ENCODE results near the gene PLS3.
"Not testable (repeated sequence)": the region's sequence is repeated elsewhere in the genome, so short reads cannot be mapped to it uniquely, and the experiment has no call there.

PLS3 gene, protein sequence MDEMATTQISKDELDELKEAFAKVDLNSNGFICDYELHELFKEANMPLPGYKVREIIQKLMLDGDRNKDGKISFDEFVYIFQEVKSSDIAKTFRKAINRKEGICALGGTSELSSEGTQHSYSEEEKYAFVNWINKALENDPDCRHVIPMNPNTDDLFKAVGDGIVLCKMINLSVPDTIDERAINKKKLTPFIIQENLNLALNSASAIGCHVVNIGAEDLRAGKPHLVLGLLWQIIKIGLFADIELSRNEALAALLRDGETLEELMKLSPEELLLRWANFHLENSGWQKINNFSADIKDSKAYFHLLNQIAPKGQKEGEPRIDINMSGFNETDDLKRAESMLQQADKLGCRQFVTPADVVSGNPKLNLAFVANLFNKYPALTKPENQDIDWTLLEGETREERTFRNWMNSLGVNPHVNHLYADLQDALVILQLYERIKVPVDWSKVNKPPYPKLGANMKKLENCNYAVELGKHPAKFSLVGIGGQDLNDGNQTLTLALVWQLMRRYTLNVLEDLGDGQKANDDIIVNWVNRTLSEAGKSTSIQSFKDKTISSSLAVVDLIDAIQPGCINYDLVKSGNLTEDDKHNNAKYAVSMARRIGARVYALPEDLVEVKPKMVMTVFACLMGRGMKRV

GRCh38 chrX:115560978-115561604, at the start of gene PLS3:
Gene PLS3 (plus strand): TSS chrX:115561174. CDS start chrX:115610251, 49,077 bp downstream.
- no peak for DNase-seq

DNA sequence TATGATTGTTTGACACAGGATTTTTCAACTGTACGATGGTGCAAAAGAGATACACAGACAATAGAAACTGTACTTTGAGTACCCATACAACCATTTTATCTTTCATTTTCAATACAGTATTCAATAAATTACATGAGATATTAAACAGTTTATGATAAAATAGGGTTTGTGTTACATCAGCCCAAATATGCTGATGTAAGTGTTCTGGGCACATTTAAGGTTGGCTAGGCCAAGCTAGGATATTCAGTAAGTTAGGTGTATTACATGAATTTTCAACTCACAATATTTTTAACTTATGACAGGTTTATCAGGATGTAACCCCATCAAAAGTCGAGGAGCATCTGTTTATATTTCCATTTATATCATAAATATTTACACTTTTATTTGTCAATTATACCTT, 42.9 kb upstream of the PLS3 start:
- DNase-seq = no peak

DNA sequence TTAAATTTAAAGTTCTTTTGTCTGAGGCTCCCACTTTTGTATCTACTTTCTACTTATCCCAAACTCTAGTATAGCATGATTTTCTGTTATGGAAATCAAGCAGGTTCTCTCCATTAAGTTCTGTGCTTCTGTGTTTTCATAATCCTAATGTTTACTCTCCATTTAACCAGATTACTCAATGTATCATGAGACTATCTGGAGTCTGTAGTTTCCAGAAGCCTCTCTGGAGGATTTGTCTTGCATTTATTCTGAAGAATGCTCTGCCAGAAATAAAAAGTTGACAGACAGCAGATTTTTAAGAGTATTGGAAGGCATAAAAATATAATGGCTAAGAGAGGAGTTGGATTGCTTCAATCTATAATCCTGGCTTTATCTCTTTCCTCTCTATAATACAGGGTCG, 39.2 kb upstream of the PLS3 start:
- no peak for DNase-seq

- DNase-seq = no peak
Measured at GRCh38 chrX:115522952-115523351, 38.0 kb upstream of the PLS3 start.

DNA sequence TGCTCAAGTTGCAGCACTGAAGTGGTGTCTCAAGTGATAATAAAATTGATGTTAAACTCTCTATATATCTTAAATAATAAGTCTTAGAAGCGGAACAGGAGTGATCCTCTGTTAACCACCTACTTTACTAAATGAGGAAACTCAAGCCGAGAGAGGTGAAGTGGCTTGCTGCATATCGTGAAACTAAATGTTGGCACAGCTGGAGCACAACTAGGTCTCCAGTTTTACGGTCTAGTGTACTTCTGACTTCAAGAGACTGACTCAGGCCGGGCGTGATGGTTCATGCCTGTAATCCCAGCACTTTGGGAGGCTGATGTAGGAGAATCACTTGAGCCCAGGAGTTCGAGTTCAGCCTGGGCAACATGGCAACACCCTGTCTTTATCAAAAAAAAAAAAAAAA, 35.5 kb upstream of the PLS3 start:
- no peak for DNase-seq

DNA sequence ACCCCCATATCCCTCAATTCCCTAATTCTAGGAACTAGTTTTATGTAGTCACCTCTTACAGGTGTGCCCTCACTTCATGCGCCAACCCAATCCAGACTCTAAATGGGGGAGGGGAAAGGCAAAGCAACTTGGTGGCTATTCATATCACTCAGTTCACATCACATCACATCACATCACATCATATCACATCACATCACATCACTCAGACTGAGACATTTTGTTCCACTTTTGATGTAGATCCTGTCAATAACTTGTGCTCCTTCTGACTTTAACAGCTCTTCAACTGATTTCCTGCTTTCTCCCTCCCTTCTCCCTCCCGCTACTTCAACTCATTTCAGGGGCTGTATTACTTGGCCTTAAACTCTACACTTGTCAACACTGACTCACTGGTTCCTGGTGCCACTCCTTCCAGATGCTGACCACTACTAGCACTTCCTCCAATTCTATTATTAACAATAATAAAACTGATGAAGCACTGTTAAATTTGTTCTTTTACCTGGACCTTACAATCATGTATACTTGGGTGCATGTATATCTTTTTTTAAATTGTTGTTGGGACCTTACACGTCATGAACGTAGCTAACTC, 29.1 kb upstream of the PLS3 start:
- DNase-seq = no peak

DNA sequence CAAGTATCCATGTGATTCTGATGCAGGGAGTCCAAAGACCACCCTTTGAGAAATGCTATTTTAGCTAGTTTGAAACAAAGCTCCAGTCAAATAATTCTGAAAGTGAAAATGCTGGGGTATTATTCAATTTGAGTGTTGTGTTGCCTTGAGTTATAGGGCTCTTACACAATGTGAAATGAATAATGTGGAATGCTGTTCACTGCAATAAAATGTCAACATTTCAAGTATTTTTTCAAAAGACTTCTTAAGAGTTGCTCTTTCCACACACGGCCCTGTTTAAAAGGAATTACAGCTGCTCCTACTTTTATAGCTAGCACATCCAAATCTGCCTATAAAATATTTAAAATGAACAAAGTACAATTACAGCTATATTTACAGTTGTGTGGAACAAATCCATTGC, 27.5 kb upstream of the PLS3 start:
- DNase-seq = no peak

GRCh38 chrX:115534383-115534782, 26.6 kb upstream of the PLS3 start:
- no peak for DNase-seq

GRCh38 chrX:115535421-115535820, 25.6 kb upstream of the PLS3 start:
- no peak for DNase-seq

DNA sequence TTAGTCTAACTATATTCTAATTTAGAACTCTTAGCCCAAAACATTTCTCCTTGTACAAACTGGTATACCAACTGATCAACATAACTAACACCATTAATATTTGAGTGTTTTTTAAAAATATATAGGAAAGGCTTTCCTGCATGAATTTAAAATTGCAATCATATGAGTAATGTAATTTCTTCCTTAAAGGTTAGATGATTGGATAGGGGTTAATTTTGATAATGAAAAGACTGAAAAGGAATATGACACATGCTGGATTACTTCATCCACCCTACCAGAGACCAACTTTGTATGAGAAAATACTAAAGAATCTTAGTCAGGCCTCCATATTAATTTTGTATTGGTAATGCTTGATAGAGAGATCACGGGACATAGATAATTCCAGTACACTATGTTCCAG, 25.1 kb upstream of the PLS3 start:
- no peak for DNase-seq

DNA sequence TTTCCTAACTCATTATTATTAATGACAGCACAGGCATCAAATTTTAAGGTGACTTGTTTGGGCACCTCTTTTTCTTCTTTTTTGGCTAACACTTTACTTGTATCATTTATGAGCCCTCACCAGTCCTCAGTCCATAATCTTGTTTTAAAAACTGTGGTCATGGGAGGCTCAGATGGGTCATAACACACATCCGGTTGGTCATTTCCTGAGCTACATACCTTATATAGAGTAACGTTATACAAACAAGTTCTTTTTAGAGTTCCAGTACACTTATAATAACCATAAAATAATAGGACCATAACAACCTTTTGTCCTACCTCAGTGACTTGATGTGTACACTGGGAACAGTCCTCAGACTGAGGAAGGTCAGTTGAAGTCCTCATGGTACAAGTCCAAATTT, 21.1 kb upstream of the PLS3 start:
- no peak for DNase-seq

DNA sequence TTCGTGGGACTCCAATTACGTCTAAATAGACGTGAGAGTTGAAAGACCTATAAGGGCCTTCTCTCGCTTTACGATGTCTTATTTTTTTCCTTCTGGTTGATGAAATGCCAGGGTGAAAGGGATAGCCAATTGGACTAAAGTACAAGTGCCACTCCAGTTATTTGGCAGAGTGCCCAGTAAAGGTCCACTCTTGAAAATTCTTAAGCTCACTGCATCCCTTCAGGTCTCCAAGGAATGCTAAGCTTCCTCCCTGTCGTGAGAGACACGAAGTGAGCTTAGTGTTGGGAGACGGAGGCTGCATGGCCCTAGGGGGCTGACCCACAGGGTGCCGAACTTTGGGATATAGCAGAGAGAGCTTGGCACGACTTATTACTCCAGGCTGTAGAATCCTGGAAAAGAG, 19.9 kb upstream of the PLS3 start:
- not testable (repeated sequence) for DNase-seq

- DNase-seq = no peak
Measured at GRCh38 chrX:115547448-115547847, 13.5 kb upstream of the PLS3 start.

GRCh38 chrX:115549008-115549407, 12.0 kb upstream of the PLS3 start:
- DNase-seq = no peak

DNA sequence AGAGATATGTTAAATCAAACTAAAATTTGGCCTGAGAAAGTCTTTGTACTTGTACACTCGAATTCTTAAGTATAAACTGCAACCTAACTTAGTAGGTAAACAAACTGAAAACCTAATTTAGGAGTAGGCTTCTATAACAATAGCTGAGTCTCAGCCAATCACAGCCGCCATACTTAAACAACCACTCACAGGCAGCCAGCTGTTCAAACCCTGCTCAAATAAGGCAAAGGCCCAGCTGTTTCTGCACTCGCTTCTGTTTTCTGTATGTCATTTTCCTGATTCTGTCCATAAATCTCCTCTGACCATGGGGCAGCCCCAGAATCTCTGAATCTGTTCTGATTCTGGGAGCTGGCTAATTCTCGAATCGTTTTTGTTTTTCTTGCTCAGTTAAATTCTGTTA, 7.8 kb upstream of the PLS3 start:
- no peak for DNase-seq

DNA sequence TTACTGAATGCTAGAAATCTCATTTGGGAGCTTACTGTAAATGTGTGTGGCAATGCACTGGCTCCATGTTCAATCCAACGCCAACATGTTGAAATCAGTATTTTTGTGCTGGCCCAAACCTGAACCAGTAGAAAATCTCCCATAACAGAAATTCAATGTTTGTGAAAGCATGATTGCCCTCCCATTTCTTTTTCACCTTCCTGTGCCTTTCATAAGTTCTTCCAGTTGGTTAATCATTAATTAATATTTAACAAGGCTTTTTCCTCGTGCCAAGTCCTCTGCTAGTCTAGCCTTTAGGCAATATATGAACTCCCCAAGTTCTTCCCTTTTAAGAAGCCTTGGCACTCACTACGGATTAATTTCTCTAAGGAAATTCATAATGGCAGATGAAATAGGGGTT, 1.3 kb upstream of the PLS3 start:
- no peak for DNase-seq

DNA sequence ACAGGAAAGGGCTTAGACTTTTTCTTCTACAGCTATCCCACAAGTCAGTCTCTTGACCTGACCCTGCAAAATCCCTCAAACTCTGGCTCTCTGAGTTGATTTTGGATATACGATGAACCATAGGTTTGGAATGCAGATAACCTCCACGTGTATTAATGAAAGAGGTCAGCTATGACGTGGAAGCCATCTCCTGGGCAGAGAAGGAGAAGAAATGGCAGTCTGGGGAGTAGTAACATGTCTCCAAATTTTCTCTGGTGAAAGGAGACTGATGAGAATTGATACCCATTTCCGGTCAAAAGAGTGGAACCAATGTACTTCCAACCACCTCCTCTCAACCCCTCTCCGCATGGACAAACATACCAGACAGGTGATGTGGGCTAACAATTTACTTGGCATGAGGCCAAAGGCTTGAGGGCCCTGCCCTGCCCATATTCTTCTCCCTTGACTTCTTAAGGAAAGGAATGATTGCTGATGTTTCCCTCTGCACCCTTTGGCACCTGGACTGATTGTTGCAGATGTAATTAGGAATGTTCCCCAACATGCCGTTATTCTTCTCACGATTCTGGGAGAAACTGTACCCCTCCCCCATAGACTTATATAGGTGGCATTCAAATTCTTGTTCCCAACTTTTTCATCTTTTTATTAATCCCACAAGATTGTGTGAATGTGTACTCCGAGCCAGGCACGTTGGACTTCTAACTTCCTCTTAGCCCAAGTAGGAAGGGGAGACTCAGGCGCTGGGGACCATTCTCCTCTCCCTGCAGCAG, 580 bp upstream of the PLS3 start:
- DNase-seq = no peak

DNA sequence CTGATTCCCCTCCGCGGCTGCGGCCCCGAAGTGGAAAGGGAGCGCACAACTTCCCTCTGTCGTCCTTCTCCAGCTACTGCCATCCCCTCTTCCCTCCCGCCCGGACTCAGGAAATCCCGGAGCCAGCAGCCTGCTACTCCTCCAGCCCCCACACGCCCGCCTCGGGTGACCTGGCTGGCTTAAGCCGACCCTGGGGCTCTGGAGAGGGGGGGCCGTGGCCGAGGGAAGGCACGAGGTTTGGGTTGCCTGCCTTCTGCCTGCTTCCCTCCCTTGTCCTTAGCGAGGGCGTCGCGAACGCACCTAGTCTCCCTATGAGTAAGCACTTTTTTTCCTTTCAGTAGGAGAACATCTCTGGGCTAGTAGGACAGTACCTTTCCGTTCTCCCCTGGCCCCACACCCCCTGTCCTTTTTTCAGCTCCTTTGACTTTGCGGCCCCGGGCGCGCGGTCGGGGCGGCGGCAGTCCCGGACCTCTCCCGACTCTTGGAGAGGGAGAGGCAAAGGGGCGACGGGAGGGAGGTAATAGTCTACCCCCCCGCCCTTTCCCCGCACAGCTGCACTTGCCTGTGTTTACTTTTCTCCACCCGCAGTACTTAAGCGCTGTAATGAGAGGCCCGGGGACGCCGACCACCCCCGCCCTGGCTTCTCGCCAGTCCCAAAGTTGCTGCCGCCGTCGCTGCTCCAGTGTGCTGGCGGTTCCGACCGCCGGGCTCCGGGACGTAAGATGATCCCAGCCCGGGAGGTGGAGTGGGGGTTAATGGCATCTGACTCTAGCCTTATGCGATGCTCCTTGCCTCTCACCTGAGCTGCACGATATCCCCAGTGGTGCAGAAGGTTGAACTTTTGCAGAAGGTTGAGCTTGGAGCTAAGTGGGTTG, 868 bp downstream of the PLS3 start:
- DNase-seq = no peak

- no peak for DNase-seq
Measured at GRCh38 chrX:115562480-115562847, 1.5 kb downstream of the PLS3 start.

DNA sequence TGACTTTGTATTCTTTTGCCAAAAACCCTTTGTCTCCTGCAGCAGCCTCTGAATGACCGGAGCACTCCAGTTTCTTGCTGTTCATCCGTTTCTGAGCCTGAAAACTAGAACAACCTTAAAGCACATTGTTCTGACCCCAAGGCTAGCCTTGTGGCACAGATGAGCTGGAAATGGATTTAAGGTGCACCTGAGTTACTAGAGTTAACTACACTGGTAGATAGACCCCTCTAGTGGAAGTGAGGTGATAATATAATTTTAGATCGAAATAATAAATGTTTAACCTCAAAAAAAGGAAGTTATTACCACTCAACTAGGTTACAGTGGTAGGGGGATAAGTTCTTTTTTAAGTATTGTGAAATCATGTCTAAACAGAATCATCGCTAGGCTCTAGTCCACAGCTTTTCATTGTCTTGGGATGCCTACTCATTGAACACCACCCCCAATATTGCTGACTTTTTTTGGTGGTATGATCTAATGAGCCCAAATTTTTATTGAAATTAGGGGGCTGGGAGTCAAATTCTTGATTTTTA, 2.7 kb downstream of the PLS3 start:
- DNase-seq = no peak

DNA sequence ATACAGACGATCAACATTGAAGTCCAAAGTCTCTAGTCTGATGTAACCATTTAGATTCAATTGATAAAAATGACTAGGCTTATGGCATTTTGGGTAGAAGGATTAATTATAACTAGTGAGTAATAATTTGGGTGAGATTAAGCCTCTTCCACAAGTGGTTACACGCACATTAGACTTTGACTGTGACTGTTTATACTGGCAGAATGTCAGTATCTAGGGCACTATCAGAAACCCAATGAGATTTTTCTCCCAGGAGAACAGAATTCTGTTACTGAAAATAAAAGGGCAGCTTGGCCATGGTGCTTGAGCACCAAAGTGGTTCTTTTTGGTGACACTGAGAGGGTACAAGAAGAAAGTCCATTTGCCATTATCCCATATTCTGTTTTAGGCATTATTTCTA, 3.3 kb downstream of the PLS3 start:
- DNase-seq = no peak

- no peak for DNase-seq
Measured at GRCh38 chrX:115565888-115566287, 4.9 kb downstream of the PLS3 start.

Measured in stimulated activated naive CD4-positive, alpha-beta T cell treated with Interleukin-2 at 50 U/mL for 16 hours (primary cell).